Esophagus muscularis mucosa (tissue), 4 donors: Measurements from ENCODE around the gene PACRG.

Source experiments
- CTCF ChIP-seq, 3 experiments: fragments of 200-600 bp in 2 of 3; fragments of 450-650 bp in 1 of 3; sonication (generic) in 2 of 3; IDR thresholded peaks; one replicate each; pipeline ENCODE4 v1.5.1; 2017 to 2019; ENCODE audit warnings: antibody characterized with exemption in 3 of 3, mild to moderate bottlenecking in 2 of 3, moderate library complexity in 1 of 3
- EP300 ChIP-seq: sonication (generic); formaldehyde crosslinking; IDR thresholded peaks from one replicate; pipeline ENCODE4 v1.6.1; 2017; ENCODE audit warnings: antibody characterized with exemption
- POLR2A ChIP-seq: fragments of 450-650 bp; IDR thresholded peaks from one replicate; pipeline ENCODE4 v1.6.1; 2017; ENCODE audit warnings: antibody characterized with exemption, moderate library complexity, mild to moderate bottlenecking, low read depth
- POLR2AphosphoS5 ChIP-seq, 2 donors: sonication (generic); formaldehyde crosslinking; IDR thresholded peaks; one replicate each; pipeline ENCODE4 v1.6.1; 2017; ENCODE audit warnings: antibody characterized with exemption in 2 of 2

- TF ChIP-seq CTCF (IDR thresholded peaks at IDR 0.05) (no peak), POLR2A (no peak), POLR2AphosphoS5 (IDR thresholded peaks at IDR 0.05) (no peak), EP300 (no peak)
Measured at GRCh38 chr6:162864911-162865310, 137.1 kb downstream of the PACRG start.
